ENCODE measurements around the gene GABBR2. TPM values are rescaled to one million over a fixed set of nuclear protein-coding genes. Genes with fewer than 3 reads are reported as not detected.

GABBR2 gene
- total RNA-seq, 1 donor from 2014 or later = 0.75 TPM

GRCh38 chr9:98533132-98533531, 175.6 kb downstream of the GABBR2 start:
- no peak for TF ChIP-seq CTCF (conservative IDR thresholded peaks at IDR 0.05; ENCODE audit: low read depth, low read length)
- DNase-seq (ENCODE audit: low read depth) = no peak
- no peak overlapping the region for H3K4me3 ChIP-seq (ENCODE audit: low read depth, low read length)

- no peak for TF ChIP-seq CTCF (conservative IDR thresholded peaks at IDR 0.05; ENCODE audit: low read depth, low read length)
- no peak overlapping the region for H3K4me3 ChIP-seq (ENCODE audit: low read depth, low read length)
- DNase-seq (ENCODE audit: low read depth) = no peak
Observed at GRCh38 chr9:98532574-98532973, 176.2 kb downstream of the GABBR2 start.

DNA sequence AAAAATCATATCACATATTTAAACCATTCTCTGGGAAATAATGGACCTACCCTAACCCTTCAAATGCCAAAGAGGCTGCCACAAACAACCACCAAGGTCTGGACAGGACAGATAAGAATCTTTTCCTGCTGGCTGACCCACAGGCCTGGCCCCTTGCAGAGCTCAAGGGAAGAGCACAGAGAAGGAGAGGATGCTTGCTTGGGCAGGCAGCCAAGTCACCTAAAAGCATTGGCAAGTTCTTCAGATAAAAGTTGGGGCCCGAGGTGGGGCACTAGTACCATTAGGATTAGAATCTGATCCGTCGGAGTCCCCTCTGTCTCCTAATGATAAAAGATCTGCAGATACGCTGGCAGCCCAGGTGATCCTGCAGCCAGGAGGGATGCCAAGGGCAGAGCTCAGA, 176.6 kb downstream of the GABBR2 start:
- TF ChIP-seq CTCF (conservative IDR thresholded peaks at IDR 0.05; ENCODE audit: low read depth, low read length) = no peak
- H3K4me3 ChIP-seq (ENCODE audit: low read depth, low read length) = no peak overlapping the region

DNA sequence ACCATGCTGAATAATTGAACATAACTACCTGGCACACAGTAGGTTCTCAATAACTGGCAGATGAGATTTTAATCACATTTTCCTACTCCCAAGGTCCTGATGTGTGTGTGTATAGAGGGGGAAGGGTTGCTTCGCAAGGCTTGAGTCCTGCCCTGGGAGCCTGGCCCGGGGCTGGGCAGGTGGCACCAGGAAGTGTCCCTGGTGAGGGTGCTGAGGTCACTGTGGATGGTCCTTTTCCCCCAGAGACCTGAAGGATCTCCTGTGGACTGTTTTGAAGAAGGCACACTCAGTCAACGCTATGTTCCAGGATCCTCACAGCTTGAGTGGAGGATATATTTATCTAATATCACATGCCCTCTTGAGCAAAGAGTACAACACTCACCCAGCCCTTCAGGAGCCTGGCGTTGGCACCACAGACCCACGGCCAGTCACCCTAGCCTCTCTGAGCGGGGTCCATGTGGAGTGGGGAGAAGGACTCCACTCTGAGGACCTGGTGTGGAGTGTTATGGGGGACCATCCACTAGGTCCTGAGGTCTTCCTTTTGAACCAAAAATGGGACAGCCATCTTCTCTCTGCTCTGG, 177.8 kb downstream of the GABBR2 start:
- no peak overlapping the region for H3K4me3 ChIP-seq (ENCODE audit: low read depth, low read length)
- no peak for TF ChIP-seq CTCF (conservative IDR thresholded peaks at IDR 0.05; ENCODE audit: low read depth, low read length)
- DNase-seq (ENCODE audit: low read depth) = no peak

More for the DNA sequence above, 176.6 kb downstream of the GABBR2 start:
- no peak for DNase-seq (ENCODE audit: low read depth)

- no peak for TF ChIP-seq CTCF (conservative IDR thresholded peaks at IDR 0.05; ENCODE audit: low read depth, low read length)
- DNase-seq (ENCODE audit: low read depth) = no peak
- H3K4me3 ChIP-seq (ENCODE audit: low read depth, low read length) = no peak overlapping the region
Observed at GRCh38 chr9:98530275-98530674, 178.5 kb downstream of the GABBR2 start.

DNA sequence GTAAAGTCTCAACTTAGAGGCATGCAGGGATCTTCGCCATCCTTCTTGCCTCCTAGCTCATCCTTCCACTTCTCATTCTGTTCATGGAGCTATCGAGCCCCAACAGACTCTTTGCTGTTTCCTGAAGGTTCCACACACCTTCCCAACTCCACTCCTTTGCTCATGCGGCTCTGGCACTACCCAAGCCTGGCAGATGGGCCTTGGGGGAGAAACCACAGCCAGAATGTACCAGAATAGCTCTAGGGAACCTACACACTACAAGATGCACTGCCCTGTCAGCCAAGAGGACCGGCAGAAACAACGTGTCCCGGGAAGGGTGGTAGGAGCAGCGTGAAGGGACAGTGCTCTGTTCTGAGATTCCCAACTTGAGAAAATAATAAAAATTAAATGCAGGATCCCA, 178.9 kb downstream of the GABBR2 start:
- TF ChIP-seq CTCF (conservative IDR thresholded peaks at IDR 0.05; ENCODE audit: low read depth, low read length) = no peak
- no peak for DNase-seq (ENCODE audit: low read depth)
- no peak overlapping the region for H3K4me3 ChIP-seq (ENCODE audit: low read depth, low read length)

DNA sequence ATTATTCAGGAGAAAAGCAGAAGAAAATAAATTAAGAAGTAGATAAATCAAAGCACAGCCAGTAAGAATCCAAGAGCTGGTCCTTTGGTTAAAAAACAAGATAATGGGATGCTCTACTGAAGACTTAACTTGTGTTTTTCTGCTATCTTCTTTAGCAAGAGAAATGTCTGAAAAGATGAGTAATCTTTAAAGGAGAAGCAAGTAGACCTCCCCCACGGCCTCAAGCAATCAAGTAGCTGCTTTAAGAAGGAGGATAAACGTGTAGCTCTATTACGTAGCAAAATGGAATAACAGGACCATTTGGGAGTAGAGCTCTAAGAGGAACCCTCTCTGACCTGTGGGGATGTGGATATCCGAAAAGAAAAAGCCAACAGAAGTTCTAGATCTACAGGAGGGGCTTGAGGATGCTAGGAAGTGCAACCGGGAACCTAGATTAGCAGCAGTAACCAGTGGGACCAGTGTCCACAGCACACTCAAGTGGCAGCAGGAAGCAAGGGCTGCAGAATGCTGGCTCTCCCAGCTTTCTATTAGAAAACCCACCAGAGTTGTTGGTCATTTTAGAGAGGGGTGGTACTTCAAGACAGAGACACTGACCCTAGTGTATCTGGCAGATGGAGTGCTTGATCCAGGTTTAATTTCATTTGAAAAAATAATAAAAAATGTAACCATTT, 185.4 kb downstream of the GABBR2 start:
- H3K4me3 ChIP-seq (ENCODE audit: low read depth, low read length) = no peak overlapping the region
- no peak for DNase-seq (ENCODE audit: low read depth)
- peak; percentile 64 for TF ChIP-seq CTCF (conservative IDR thresholded peaks at IDR 0.05; ENCODE audit: low read depth, low read length)
